ENCODE data around the gene ACOXL. TPM values are rescaled to one million over a fixed set of nuclear protein-coding genes. Genes with fewer than 3 reads are reported as not detected.

ACOXL gene
- total and polyA plus RNA-seq, 10 of the 15 experiments (the other 5 are each of a cell fraction or from before 2014, with no cell fraction given), result 0.05 to 1.3 (median 0.71) TPM

DNA sequence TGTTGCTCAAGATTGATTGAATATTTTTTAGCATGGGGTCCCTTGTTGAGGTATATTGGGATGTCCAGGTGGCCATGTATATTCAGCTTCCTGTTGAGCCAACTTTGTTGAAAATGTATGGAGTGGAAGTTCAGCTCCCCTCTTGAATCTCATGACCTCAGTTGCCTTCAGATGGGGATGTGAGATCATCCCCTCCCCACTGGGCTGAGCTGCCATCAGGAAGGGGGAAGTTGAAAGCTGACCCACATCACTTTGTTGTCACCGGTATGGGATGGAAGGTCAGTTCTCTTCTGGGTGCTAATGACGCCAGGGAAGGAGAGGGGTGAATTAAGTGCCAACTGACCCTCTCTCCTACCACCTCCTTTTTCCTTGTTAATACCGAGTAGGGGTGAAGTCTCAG is 33.9 kb downstream of the ACOXL start:
- H2AFZ ChIP-seq (ENCODE audit: control insufficient read depth, low read depth, low read length), result no peak overlapping the region
- no peaks in the 10 kb centered on the region for H4K20me1 ChIP-seq (ENCODE audit: control insufficient read depth, insufficient read depth)
- no peak overlapping the region for H3K9ac ChIP-seq (ENCODE audit: control insufficient read depth, insufficient read depth, low read length)
- WGBS (ENCODE audit: insufficient coverage, insufficient replicate concordance, low lambda C conversion rate, missing lambda C conversion rate), result 53% methylated on average over 3 of the region's 3 CpGs
- no peaks in the 10 kb centered on the region; the same call in 2 of the 3 replicates for H3K9me3 ChIP-seq (replicated peaks; ENCODE audit: control insufficient read depth, insufficient read depth, low read length)
- CTCF ChIA-PET, result interaction anchor here (0.6 kb wide), 1 partner anchor 11 kb away, joined by 3 read pairs; no protein-coding TSS in a partner anchor
- no peak overlapping the region for H3K4me3 ChIP-seq
- TF ChIP-seq HDGF (IDR thresholded peaks at IDR 0.05), result no peak
- no peak for TF ChIP-seq NFIC (IDR thresholded peaks at IDR 0.05; ENCODE audit: low read depth, low read length)
- TF ChIP-seq RUNX3 (IDR thresholded peaks at IDR 0.05; ENCODE audit: low read length), result no peak
- TF ChIP-seq, protein P1, sequence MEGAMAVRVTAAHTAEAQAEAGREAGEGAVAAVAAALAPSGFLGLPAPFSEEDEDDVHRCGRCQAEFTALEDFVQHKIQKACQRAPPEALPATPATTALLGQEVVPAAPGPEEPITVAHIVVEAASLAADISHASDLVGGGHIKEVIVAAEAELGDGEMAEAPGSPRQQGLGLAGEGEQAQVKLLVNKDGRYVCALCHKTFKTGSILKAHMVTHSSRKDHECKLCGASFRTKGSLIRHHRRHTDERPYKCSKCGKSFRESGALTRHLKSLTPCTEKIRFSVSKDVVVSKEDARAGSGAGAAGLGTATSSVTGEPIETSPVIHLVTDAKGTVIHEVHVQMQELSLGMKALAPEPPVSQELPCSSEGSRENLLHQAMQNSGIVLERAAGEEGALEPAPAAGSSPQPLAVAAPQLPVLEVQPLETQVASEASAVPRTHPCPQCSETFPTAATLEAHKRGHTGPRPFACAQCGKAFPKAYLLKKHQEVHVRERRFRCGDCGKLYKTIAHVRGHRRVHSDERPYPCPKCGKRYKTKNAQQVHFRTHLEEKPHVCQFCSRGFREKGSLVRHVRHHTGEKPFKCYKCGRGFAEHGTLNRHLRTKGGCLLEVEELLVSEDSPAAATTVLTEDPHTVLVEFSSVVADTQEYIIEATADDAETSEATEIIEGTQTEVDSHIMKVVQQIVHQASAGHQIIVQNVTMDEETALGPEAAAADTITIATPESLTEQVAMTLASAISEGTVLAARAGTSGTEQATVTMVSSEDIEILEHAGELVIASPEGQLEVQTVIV (IDR thresholded peaks at IDR 0.05; ENCODE audit: borderline replicate concordance, partially characterized antibody), result no peak
- TF ChIP-seq NFYB (IDR thresholded peaks at IDR 0.05; ENCODE audit: insufficient read depth, low read depth, low read length), result no peak
- TF ChIP-seq, protein P2, sequence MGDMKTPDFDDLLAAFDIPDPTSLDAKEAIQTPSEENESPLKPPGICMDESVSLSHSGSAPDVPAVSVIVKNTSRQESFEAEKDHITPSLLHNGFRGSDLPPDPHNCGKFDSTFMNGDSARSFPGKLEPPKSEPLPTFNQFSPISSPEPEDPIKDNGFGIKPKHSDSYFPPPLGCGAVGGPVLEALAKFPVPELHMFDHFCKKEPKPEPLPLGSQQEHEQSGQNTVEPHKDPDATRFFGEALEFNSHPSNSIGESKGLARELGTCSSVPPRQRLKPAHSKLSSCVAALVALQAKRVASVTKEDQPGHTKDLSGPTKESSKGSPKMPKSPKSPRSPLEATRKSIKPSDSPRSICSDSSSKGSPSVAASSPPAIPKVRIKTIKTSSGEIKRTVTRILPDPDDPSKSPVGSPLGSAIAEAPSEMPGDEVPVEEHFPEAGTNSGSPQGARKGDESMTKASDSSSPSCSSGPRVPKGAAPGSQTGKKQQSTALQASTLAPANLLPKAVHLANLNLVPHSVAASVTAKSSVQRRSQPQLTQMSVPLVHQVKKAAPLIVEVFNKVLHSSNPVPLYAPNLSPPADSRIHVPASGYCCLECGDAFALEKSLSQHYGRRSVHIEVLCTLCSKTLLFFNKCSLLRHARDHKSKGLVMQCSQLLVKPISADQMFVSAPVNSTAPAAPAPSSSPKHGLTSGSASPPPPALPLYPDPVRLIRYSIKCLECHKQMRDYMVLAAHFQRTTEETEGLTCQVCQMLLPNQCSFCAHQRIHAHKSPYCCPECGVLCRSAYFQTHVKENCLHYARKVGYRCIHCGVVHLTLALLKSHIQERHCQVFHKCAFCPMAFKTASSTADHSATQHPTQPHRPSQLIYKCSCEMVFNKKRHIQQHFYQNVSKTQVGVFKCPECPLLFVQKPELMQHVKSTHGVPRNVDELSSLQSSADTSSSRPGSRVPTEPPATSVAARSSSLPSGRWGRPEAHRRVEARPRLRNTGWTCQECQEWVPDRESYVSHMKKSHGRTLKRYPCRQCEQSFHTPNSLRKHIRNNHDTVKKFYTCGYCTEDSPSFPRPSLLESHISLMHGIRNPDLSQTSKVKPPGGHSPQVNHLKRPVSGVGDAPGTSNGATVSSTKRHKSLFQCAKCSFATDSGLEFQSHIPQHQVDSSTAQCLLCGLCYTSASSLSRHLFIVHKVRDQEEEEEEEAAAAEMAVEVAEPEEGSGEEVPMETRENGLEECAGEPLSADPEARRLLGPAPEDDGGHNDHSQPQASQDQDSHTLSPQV (IDR thresholded peaks at IDR 0.05), result no peak
- TF ChIP-seq CBX3 (IDR thresholded peaks at IDR 0.05; ENCODE audit: borderline replicate concordance, low read depth), result no peak
- TF ChIP-seq POU2F2 (IDR thresholded peaks at IDR 0.05; ENCODE audit: borderline replicate concordance, low read depth, low read length), result no peak
- TF ChIP-seq, protein P3, sequence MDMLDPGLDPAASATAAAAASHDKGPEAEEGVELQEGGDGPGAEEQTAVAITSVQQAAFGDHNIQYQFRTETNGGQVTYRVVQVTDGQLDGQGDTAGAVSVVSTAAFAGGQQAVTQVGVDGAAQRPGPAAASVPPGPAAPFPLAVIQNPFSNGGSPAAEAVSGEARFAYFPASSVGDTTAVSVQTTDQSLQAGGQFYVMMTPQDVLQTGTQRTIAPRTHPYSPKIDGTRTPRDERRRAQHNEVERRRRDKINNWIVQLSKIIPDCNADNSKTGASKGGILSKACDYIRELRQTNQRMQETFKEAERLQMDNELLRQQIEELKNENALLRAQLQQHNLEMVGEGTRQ (IDR thresholded peaks at IDR 0.05; ENCODE audit: borderline replicate concordance, low read depth, low read length), result no peak
- TF ChIP-seq NFYA (IDR thresholded peaks at IDR 0.05; ENCODE audit: borderline replicate concordance, low read depth, low read length), result no peak
- TF ChIP-seq CBFB (IDR thresholded peaks at IDR 0.05; ENCODE audit: low read depth), result no peak
- no peak for TF ChIP-seq MEF2A (IDR thresholded peaks at IDR 0.05; ENCODE audit: insufficient read depth, low read depth, low read length)
- TF ChIP-seq, protein P4, sequence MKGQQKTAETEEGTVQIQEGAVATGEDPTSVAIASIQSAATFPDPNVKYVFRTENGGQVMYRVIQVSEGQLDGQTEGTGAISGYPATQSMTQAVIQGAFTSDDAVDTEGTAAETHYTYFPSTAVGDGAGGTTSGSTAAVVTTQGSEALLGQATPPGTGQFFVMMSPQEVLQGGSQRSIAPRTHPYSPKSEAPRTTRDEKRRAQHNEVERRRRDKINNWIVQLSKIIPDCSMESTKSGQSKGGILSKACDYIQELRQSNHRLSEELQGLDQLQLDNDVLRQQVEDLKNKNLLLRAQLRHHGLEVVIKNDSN (IDR thresholded peaks at IDR 0.05; ENCODE audit: borderline replicate concordance, extremely low read length, insufficient read depth, low read depth, low read length), result no peak
- no peak for TF ChIP-seq JUND (IDR thresholded peaks at IDR 0.05; ENCODE audit: low read depth, low read length)
- TF ChIP-seq GABPA (IDR thresholded peaks at IDR 0.05; ENCODE audit: low read depth), result no peak
- no peak for TF ChIP-seq RCOR1 (conservative IDR thresholded peaks at IDR 0.05; ENCODE audit: low read depth, low read length)
- no peak for TF ChIP-seq TARDBP (IDR thresholded peaks at IDR 0.05; ENCODE audit: borderline replicate concordance)
- TF ChIP-seq EED (IDR thresholded peaks at IDR 0.05; ENCODE audit: low read depth), result no peak
- H3K27me3 ChIP-seq (replicated peaks in 1 of 2; ENCODE audit: control insufficient read depth in 2 of 2, insufficient read depth in 2 of 2, low read length in 1 of 2), result no peaks in the 10 kb centered on the region; a peak in 1 of 4 replicates
- no peak for ATAC-seq
- H3K27ac ChIP-seq (ENCODE audit: control insufficient read depth, insufficient read depth), result no peak overlapping the region
- FAIRE-seq, result no peak
- RAD21 ChIA-PET (ENCODE audit: unreplicated experiment), result no interaction called here
- DNase-seq (ENCODE audit: low read depth, low spot score), result no peak
- SMC1A ChIA-PET (ENCODE audit: uncharacterized antibody, unreplicated experiment), result interaction anchor here (0.9 kb wide), 1 partner anchor 11 kb away, joined by 3 read pairs; no protein-coding TSS in a partner anchor
- no peaks in the 10 kb centered on the region for H3K79me2 ChIP-seq (ENCODE audit: control insufficient read depth, insufficient read depth, low read length)
- intact Hi-C loops (cut with micrococcal nuclease; ENCODE audit: unreplicated experiment), result no loop called here
- H3K36me3 ChIP-seq (ENCODE audit: control insufficient read depth in 2 of 2, insufficient read depth in 2 of 2, low read length in 1 of 2), result no peaks in the 10 kb centered on the region
- no peaks in the 10 kb centered on the region for H3K4me1 ChIP-seq (ENCODE audit: control insufficient read depth, insufficient read depth, low read length)
- H3K4me2 ChIP-seq (ENCODE audit: control insufficient read depth, insufficient read depth), result no peak overlapping the region
- no TSS peak for BruUV-seq (replicated peaks)
- POLR2A ChIA-PET, result no interaction called here
- in situ Hi-C loops (cut with MboI), result no loop called here

Measured in GM12878 (cell line).